ENCODE data around the gene BRD9. TPM values are rescaled to one million over a fixed set of nuclear protein-coding genes. Genes with fewer than 3 reads are reported as not detected.

Gene BRD9
- total and polyA plus RNA-seq, 2 of the 4 experiments (the other 2 are of a cell fraction): 22.0 to 43.4 TPM

- H2BK20ac ChIP-seq (ENCODE audit: low read depth, low read length): no peak overlapping the region
- H3K79me1 ChIP-seq (ENCODE audit: low read depth in 1 of 2, low read length in 2 of 2): peaks cover 5 to 7% of the 10 kb centered on the region in 2 experiments; a peak in 3 of 4 replicates
- H4K8ac ChIP-seq (ENCODE audit: low read depth in 2 of 2, low read length in 2 of 2): no peak overlapping the region
- dilution Hi-C loops (cut with HindIII; ENCODE audit: low sequenced_read_pairs, unreplicated experiment): no loop called here
- no peaks in the 10 kb centered on the region for H4K20me1 ChIP-seq (ENCODE audit: insufficient read depth, low read length)
- no peak overlapping the region for H3K4ac ChIP-seq (ENCODE audit: low read depth, low read length)
- H3K27ac ChIP-seq (ENCODE audit: insufficient read depth, low read length): no peak overlapping the region
- no peak overlapping the region for H2BK15ac ChIP-seq (ENCODE audit: low read depth, low read length)
- H3K27me3 ChIP-seq (ENCODE audit: control insufficient read depth, insufficient read depth, low read length): no peaks in the 10 kb centered on the region
- H4K5ac ChIP-seq (ENCODE audit: low read depth, low read length): no peak overlapping the region
- no peak overlapping the region for H4K91ac ChIP-seq (ENCODE audit: insufficient read depth, low read depth, low read length)
- H3K9me1 ChIP-seq (ENCODE audit: insufficient read depth, low read length): no peaks in the 10 kb centered on the region; the same call in 1 of the 2 replicates
- intact Hi-C loops (cut with micrococcal nuclease): loop anchor here (10.0 kb wide), 2 partner anchors 435 to 595 kb away; no protein-coding TSS in a partner anchor
- H3K4me3 ChIP-seq (ENCODE audit: insufficient read depth, low read depth, low read length): no peak overlapping the region
- 0 out of 2 replicates have a peak, but pooled peaks cover 3% of the 10 kb centered on the region for H3K4me1 ChIP-seq (ENCODE audit: control insufficient read depth, insufficient read depth, low read length)
- DNase-seq: no peak
- CTCF ChIA-PET: no interaction called here
- peaks cover 22% of the 10 kb centered on the region for H3K36me3 ChIP-seq (ENCODE audit: control insufficient read depth, insufficient read depth, low read length)
- no peak overlapping the region for H3K56ac ChIP-seq (ENCODE audit: extremely low read depth, insufficient read depth, low read length)
- no peak overlapping the region for H2AFZ ChIP-seq (replicated peaks; ENCODE audit: low read length, poor library complexity)
- no peak for ATAC-seq (ENCODE audit: low read depth)
- no peak overlapping the region for H2AK9ac ChIP-seq (replicated peaks; ENCODE audit: low read depth, low read length, poor library complexity)
- in situ Hi-C loops (cut with MboI; ENCODE audit: low sequenced_read_pairs): no loop called here
- no peak overlapping the region for H2BK5ac ChIP-seq (ENCODE audit: low read depth, low read length, poor library complexity, severe bottlenecking)
- H3K18ac ChIP-seq (ENCODE audit: low read depth, low read length): no peak overlapping the region
- no peak overlapping the region for H2AK5ac ChIP-seq (ENCODE audit: low read depth, low read length)
- POLR2A ChIA-PET (ENCODE audit: unreplicated experiment): no interaction called here
- H3K9me3 ChIP-seq (ENCODE audit: control insufficient read depth, insufficient read depth, low read length): no peaks in the 10 kb centered on the region
- TF ChIP-seq POLR2A (IDR thresholded peaks at IDR 0.05; ENCODE audit: low read depth, low read length): no peak
- TF ChIP-seq FOS (IDR thresholded peaks at IDR 0.05; ENCODE audit: low read depth, low read length): no peak
- no peak for TF ChIP-seq CEBPB (IDR thresholded peaks at IDR 0.05; ENCODE audit: low read depth, low read length)
- no peak for TF ChIP-seq SMC3 (IDR thresholded peaks at IDR 0.05; ENCODE audit: low read depth, low read length)
- no peak for TF ChIP-seq RCOR1 (IDR thresholded peaks at IDR 0.05; ENCODE audit: insufficient replicate concordance, low read length)
- TF ChIP-seq NFE2L2 (IDR thresholded peaks at IDR 0.05; ENCODE audit: low read depth, low read length): no peak
- WGBS, 2 experiments (ENCODE audit: extremely low coverage in 2 of 2, insufficient read length in 1 of 2): 89% methylated on average over 8 of the region's 18 CpGs; no CpG with 5 or more reads in 1 of the 2 experiments
- no peak overlapping the region for H3K23ac ChIP-seq (ENCODE audit: low read depth, low read length)
- H3K14ac ChIP-seq (replicated peaks; ENCODE audit: low read depth, low read length): no peak overlapping the region
- no peak overlapping the region for H2BK120ac ChIP-seq (ENCODE audit: low read depth, low read length)
- H3K4me2 ChIP-seq (ENCODE audit: low read depth, low read length): no peak overlapping the region
- H3K9ac ChIP-seq (ENCODE audit: low read depth, low read length): no peak overlapping the region
- no TSS peak for BruUV-seq (replicated peaks)
Observed at GRCh38 chr5:909994-910768, 17.6 kb upstream of the BRD9 start.

Measured in IMR-90 (cell line).